HG03354 (cell line): ENCODE results near the gene ZBTB16.

Experiments used
- ATAC-seq: cut with Tn5 transposase; IDR thresholded peaks from one replicate; pipeline ENCODE4 v1.9.1; 2021; ENCODE audit warnings: mild to moderate bottlenecking; ENCODE audit not compliant: unreplicated experiment, poor library complexity, severe bottlenecking

ZBTB16 gene, protein sequence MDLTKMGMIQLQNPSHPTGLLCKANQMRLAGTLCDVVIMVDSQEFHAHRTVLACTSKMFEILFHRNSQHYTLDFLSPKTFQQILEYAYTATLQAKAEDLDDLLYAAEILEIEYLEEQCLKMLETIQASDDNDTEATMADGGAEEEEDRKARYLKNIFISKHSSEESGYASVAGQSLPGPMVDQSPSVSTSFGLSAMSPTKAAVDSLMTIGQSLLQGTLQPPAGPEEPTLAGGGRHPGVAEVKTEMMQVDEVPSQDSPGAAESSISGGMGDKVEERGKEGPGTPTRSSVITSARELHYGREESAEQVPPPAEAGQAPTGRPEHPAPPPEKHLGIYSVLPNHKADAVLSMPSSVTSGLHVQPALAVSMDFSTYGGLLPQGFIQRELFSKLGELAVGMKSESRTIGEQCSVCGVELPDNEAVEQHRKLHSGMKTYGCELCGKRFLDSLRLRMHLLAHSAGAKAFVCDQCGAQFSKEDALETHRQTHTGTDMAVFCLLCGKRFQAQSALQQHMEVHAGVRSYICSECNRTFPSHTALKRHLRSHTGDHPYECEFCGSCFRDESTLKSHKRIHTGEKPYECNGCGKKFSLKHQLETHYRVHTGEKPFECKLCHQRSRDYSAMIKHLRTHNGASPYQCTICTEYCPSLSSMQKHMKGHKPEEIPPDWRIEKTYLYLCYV

DNA sequence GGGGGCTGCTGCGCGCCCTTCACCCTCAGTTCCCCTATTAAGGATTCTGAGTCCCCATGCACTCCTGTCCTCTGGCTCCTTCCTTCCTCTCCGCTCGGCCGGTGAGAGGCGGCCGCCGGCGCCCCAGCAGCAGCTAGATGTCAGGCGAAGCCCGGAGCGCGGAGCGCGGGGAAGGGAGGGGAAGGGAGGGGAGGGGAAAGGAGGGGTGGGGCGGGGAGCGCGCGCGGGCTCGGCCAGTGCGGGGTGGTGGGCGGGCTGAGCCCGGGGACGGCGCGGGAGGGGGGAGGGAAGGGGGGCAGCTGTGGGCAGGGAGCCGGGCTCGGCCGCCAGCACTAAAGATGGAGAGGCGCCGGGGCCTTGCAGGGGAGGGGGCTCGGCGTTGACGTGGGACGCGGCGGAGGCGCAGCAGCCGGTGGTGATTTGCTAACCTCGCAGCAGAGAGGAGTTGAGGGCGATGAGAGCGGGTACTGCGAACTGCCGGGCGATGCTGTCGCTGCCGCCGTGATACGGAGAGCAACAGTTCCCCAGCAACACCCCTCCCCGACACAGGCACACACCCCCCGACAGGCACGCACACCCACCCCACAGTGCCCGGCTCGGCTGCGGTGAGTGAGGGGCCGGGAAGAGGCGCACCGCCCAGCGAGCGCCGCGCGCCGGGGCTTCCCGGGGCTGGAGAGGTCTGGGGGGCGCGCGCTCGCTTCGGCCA, at the start of gene ZBTB16:
TSS of gene ZBTB16 (plus strand) at position 434 of the 706 bp plus-strand sequence. CDS start 3,590 bp downstream, outside the sequence.
- no peak for ATAC-seq

DNA sequence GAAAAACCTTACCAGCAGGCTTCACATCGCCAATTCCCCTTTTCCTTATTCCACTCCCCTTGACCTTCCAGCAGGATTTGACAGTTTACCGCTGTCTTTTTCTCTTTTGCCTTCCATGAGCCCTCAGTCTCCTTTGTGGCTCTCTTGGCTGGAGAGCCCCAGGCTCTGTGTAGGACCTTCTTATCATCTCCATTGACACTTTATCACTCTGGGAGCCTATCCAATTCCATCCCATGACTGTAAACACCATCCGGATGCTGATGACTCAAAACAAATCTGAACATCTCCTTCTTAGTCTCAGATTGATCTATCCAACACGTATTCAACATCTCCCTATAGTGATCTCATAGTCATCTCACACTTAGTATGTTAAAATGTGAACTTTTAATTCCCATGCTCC, 48.6 kb upstream of the ZBTB16 start:
- ATAC-seq = no peak

DNA sequence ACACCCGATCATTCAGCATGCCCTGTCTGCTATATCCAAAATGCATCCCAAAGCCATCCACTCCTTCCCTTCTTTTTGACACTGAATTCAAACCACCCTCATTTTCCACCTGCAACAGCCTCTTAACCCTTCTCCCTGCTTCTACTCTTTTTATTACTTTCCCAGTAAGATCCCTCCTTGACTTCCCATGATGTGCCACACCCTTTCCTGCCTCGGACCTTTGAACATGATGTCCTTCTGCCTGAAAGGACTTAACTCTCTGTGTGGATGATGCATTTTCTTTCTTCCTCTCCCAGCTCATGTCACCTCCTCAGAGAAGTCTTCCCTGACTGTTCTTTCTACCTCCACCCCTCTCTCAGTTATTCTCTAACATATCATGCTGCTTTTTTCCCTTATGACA, 48.1 kb upstream of the ZBTB16 start:
- ATAC-seq = no peak

DNA sequence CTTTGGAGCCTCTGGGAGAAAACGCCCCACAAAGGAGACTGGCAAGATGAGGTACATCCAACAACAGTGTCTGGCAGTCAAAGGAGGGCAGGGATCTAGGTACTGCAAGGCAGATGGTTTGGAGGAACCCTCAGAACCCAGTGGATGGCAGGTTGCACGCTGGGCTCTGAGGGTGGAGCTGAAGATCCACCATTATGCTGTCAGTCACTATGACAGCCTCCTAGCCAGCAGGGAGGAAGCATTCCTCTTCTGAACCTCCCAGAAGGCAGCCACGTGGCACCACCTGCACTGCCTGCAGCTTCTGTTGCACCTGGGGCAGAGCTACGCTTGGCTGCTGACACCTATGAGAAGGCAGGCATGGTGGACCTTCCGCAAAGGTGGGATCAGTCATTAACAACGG, 44.4 kb upstream of the ZBTB16 start:
- no peak for ATAC-seq

DNA sequence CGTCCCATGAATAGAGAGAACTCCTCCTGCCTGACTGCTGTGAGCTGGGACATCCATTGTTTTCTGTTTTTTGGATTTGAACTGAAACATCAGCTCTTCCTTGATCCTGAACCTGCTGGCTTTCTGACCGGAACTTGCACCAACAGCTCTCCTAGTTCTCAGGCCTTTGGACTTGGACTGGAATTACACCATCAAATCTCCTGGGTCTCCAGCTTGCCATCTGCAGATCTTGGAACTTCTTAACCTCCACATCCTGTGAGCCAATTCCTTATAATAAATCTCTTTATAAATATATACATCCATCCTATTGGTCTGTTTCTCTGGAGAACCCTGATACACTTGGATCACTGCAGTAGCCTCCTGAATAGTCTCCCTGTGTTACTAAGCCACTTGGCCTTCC, 42.5 kb upstream of the ZBTB16 start:
- ATAC-seq = no peak

DNA sequence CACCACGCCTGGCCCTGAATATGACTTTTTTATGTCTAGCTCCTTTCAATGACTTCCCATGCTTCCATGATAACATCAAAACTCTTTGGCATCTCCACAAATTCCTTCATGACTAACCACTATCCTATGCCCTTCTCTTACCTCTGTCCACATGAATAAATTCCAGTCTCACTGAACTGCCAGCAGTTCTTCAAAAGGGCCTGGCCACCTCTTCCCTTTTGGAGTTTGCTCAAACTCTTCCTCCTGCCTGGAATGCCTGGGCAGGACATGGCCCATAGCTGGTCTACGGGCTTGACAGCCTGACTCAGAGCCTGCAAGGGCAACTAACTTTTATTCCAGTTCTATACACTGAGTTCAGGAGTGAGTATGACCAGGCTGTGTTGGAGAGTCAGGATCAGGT, 41.8 kb upstream of the ZBTB16 start:
- ATAC-seq = no peak

DNA sequence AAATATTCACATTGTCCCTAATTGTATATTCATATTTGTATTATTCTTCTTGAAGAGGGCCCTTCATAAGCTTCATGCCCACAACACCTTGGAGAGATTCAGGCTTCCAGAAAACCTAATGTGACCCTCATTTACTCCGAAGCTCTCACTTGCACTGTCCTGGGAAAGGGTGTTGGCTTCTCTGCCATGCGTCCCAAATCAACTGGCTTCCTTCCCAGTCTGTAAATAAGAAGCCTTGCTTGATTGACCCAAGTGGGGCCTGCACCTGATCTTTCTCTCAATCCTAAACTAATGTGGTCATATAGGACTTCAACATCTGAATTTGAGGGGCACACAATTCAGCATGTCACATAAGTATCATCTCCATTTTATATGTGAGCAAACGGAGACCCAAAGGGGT, 40.5 kb upstream of the ZBTB16 start:
- ATAC-seq = no peak

DNA sequence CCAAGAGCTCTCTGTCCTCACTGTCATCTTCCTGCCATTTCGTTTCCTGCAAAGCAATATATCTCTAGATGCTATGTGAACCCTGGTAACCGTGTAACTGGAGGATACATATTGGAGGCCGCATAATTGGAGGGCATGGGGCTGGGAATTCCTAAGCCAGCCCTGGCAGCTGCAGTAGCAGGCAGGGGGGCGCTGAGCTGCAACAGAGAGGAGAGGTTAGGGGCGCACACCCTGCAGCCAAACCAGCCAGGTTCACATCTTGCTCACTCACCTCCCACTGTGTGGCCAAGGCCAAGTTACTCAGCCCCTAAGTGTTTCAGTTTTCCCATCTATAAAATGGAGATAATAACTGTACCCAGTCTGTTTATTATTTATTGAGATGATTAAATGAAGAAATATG, 39.9 kb upstream of the ZBTB16 start:
- no peak for ATAC-seq

DNA sequence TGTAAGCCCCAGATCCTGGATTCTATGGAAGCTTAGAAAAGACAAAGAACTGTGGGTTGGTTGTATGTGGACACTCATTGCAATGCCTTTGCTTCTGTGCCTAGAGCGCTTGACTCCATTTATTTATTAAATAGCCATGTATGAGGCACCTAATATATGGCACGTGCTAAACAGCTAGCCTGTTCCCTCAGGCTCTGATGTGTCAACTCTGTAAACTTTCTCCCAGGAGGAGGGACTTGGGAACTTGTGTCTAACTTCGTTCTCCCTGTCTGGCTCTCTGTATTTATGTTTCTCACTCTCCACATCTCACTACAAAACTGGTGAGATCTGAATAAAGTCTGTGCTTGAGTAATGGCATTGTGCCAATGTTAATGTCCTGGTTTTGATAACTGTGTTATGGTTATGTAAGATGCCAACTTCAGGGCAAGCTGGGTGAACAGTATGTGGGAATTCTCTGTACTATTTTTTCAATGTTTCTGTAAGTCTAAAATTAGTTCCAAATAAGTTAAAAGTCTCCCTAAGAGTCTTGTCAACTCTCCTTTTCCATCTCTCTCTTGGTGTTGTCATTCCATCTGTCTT, 34.1 kb upstream of the ZBTB16 start:
- no peak for ATAC-seq

DNA sequence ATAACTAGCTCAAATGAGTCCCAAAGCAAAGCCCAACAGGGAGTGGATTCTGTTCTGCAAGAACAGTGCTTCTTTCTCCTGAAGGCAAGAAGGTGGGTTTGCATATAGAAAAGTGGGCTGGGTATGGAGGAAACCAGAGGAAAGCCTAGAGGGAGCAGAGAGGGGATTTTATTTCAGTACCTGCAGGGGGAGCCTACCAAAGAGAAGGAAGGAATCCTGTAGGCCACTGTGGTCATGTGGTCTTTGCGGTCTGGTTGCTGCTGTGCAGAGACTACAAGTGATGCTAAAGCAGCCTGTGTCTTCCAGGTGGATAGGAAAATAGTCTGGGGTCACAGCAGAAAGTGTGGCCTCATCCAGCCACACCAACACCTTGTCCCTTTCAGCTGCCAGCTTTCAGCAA, 33.2 kb upstream of the ZBTB16 start:
- ATAC-seq = no peak

DNA sequence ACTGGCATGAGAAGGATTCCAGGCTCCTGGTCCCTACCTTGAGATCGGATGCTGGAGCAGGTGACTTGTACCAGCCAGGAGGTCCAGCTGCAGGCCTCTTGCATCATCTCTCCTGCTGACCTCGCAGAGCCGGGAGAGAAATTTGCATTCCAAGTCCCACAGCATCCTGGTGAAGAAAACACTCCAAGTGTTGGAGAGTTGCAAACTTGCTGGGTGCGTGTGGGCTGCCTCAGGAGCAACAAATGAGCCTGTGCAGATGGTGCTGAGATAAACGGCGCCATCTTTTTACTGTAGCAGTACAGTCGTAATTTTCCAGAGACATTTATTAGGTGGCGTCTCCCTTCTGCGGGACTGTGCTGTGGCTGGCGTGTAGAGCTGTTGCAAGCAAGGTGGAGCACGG, 32.1 kb upstream of the ZBTB16 start:
- no peak for ATAC-seq

DNA sequence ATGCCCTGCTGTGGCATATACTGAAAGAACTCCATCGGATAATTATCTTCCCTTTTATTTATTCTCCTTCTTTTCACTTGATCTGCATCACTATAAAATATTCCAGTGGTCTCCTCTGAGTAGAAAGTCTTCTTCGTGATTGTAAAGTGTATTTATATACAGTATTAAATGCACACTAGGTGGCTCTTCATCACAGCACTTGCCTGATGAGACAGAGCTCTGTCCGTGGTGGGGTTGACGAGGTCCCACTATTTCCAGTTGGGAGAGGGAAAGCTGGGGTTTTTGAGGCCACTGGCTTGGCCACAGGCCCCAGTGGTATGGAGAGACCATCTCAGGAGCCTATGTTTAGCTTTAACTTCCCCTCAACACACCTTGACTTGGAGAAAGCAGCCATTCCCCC, 31.6 kb upstream of the ZBTB16 start:
- ATAC-seq = no peak

DNA sequence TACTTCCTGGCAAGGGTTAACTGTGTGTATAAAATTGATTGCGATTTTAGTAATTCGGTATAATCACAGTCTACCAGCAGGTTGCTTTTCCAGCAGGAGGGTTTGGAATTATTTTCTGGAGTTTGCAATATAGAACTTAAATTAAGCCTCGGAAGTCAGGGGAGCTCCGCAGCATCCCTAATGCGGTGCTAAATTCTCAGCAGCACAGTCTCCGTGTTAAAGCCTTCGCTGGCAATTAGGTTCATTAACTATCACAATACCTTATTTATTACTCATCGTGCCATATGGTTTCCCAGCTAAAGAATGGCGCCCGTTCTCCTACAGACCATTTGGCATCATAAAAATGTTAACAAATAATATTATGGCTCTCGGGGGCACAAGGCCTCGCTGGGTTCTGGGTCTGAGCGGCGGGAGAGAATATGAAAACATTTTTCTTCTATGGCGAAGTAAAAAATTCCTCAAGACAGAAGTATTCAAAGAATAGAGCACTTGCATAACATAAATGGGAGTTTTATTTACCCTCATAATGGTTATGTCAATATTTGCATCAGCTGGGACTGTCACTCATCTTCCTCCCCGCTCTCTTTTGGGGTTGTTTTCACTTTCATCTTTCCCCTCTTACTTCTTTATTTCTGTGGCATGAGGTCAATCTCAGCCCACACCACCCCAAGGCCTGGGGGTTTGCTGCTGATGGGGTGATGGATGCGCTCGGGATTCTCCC, 28.1 kb upstream of the ZBTB16 start:
- ATAC-seq = no peak

DNA sequence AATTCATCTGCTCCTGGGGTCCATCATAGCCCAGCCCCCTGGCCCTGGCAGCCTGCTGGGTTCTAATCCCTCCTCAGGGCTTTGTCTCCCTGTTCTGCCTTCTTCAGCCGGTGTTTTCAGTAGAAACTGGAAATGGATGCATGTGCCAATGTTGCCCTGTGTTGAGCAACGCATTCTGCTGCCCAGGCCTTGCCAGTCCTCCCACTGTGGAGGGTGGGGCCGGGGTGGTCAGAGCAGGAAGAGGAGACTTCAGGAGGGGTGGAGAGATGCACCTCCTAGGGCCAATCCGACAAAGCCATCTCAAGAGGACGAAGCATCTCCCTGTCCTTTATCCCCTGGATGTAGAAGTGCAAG, 27.6 kb upstream of the ZBTB16 start:
- ATAC-seq = no peak

DNA sequence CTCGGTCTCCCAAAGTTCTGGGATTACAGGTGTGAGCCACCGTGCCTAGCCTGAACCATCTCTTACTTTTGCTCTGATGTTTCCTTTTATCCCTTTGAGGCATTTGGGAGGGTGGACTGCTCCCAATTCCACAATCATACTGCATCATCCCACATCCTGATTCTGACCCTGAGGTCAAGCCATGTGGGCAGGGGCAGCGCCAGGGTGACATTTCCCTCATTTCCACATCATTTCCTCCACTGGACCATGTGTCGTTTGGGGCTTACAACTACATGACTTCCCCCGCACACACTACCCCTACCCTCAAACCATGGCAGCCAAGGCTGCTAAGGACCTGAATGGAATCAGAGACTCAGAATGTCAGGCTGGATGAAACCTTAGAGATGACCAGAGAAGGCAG, 26.4 kb upstream of the ZBTB16 start:
- ATAC-seq = no peak

DNA sequence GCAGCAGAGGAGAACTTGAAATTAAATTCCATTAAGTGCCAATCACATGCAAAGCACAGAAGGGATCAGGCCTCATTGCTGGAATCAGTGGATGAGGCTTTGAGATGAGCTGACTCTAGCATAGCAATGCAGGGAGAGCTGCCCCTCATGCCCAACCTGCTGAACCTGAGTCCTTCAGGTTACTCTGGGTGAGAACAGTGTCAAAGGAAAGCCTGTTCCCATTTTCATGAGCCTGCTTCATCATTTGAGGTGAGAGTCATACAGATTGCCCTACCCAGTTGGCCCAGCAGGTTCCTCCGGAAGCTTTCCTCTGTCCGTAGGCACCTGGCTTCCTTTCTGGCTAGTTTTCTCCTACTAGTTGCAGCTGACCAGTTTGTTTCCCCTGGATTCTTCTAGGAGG, 25.9 kb upstream of the ZBTB16 start:
- ATAC-seq = no peak

DNA sequence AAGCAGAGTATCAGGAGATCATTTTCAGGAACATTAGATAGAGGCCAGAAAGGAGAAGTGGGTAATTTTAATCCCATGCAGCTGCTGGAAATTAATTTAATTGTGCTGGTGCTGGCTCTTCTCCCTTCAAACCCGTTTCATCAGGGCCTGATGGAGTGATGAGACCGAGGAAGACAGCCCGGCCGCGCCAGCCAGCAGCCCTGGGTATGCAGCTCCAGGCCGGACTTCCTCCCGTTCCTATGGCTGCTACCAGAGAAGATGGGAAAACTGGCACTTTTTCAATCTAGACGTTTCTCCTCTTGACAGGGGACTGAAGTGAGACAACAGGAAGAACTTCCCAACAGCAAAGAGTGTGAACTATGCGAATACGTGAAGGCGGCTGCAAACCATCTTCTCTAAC, 24.6 kb upstream of the ZBTB16 start:
- no peak for ATAC-seq

DNA sequence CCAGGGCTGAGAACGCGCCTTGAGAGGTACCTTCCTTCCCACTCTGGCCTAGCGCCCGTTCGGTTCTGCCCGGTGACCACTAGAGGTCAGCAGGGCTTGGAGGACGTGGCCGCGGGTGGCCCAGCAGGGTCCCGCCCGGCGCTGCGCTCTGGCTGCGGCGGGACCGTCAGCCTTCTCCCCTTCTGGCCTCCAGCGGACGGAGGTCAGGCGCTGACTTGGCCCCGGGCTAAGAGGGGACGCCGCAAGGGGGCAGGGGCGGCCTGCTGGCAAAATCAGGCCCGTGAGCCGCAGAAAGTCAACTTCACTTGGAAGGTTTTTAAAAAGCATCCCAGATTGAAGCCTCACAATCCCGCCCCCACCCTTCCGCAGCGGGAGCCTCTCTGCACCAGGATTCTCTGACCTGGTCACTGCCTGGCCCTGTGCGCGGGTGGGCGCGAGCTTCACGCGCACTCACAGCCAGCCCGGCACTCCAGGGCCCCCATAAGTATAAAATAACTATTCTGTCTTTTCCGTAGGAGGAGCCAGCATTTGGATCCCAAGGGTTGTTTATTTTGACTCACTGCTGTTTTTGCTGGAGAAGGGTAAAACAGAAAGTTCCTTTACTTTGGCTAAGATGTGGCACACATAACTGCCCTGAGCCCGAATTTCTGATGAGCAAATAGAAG, 23.2 kb upstream of the ZBTB16 start:
- no peak for ATAC-seq

DNA sequence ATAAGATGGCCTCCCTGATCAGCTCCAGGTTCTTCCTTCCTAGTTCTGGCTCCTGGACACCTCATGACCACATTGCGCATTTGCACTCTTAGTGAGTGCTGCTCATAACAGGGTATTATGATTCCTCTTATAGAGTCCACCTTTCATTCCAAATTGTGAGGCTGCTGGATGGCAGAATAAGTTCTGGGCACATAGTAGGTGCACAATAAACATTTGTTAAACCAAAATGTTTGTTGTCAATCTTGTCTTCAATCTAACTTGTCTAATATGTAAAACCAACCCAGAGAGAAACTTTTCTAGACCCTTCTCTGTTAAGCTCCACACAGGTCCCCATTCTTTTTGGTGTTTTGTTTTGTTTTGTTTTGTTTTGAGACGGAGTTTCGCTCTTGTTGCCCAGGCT, 22.6 kb upstream of the ZBTB16 start:
- no peak for ATAC-seq

DNA sequence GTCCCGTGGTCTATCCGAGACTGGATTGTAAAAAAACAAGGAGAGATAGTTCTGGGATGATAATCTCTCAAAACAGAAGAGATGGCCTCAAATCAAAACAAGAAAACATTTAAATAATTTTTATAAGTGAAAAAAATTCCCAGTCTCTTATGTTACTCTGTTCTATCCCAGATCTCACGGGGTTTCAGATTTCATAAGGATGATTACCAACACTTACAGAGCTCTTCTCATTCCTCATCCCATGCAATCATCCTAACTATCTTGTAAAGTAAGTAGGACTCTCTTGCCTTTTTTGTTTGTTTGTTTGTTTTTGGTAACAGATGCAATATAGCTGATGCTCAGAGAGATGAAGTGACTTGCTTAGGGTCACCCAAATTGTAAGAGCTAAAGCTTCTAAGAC, 20.0 kb upstream of the ZBTB16 start:
- no peak for ATAC-seq
